ENCODE results near the gene SCAMP5.

Gene SCAMP5

DNA sequence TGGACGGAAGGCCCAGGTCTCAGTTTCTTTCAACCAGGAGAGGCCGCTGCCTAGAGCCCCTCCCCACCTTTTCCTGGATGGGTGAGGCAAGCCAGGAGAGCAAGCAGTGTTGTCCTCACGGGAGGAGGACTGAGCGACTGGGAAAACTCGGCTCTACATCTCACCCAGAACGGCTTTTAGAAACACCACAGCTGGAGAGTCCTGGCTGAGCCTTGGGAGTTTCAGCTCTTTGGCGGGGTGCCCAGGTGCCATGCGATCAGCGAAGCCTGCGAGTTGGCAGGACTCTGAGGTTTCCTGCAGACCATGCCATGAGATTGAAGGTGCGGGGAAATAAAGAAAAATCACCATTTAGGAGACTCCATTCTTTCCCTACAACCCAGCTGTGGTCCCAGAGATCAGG is 54.0 kb downstream of the SCAMP5 start:
- Mint-ChIP-seq H3K9me3 (no peaks in the 10 kb centered on the region), H3K36me3 (ENCODE audit: low read depth) (peaks cover 27% of the 10 kb centered on the region), H3K4me3 (no peak overlapping the region), H3K4me1 (ENCODE audit: low read depth) (peaks cover 84% of the 10 kb centered on the region), H3K27ac (peak overlapping the region; percentile 85), H3K27me3 (peaks cover 10% of the 10 kb centered on the region)
- intact Hi-C loops (cut with micrococcal nuclease) = no loop called here

DNA sequence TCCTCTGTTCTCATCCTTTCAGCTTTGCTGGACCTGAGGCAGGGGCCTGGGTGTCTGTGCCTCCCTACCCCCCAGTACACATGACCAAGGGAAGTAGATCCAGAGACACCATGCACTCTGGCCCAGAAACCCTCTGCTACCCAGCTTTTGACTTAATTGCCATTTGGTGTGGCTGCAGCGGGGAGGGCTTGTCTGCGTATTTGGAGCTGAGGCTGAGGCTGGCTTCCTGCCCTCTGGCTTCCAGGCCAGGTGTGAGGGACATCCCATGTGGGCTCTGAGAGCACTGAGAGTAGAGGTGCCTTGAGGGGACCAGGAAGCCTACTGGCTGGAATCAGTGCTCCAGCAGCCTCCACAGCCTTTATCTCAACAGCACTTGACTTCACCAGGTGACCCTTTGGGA is 54.9 kb downstream of the SCAMP5 start:
- Mint-ChIP-seq H3K36me3 (ENCODE audit: low read depth) (peaks cover 19% of the 10 kb centered on the region), H3K4me1 (ENCODE audit: low read depth) (peaks cover 77% of the 10 kb centered on the region), H3K4me3 (no peak overlapping the region), H3K9me3 (no peaks in the 10 kb centered on the region), H3K27ac (peak overlapping the region; percentile 61), H3K27me3 (peaks cover 10% of the 10 kb centered on the region)
- intact Hi-C loops (cut with micrococcal nuclease) = no loop called here

DNA sequence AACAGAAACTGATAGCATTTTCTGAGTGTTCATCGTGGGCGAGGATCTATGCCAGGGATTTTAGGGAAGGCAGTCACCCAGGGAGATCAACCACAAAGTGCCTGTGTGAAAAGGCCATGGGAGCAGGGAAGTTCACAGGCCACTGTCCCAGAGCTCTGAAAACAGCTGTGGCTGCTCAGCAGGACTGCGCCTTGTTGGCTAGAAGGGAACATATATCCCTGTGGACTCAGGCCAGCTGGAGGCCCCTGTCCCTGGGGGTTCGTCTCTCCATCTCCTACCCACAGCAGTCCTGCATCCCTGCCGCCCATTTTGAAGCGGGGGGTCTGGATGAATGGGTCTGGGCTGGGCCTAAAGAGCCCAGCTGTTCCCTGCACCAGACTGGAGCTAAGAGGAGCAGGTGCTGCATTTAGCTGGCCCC is 55.8 kb downstream of the SCAMP5 start:
- no peaks in the 10 kb centered on the region for H3K9me3 Mint-ChIP-seq
- intact Hi-C loops (cut with micrococcal nuclease) = no loop called here
- peak overlapping the region; percentile 14 for H3K4me3 Mint-ChIP-seq
- peaks cover 13% of the 10 kb centered on the region for H3K27me3 Mint-ChIP-seq
- peaks cover 73% of the 10 kb centered on the region for H3K4me1 Mint-ChIP-seq (ENCODE audit: low read depth)
- peaks cover 19% of the 10 kb centered on the region for H3K36me3 Mint-ChIP-seq (ENCODE audit: low read depth)
- peak overlapping the region; percentile 61 for H3K27ac Mint-ChIP-seq

DNA sequence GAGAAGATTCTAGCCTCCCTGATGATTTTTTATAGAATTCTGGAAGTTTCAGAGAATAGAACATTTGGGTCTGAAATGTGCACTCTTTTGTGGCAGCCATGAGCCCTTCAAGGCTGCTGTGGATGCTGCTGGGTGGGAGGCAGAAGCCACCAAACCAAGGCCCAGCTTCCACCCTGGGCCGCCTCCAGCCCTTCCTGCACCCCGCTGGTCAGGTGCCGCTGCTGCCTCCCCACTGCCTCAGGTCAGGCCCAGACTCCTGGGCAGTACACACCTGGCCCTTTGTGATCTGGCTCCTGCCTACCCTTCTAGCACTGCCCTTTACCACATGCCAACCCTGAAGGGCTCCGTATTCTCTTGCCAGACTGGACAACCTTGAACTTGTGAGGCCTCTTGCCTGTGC is 56.3 kb downstream of the SCAMP5 start:
- intact Hi-C loops (cut with micrococcal nuclease) = no loop called here
- peaks cover 19% of the 10 kb centered on the region for H3K36me3 Mint-ChIP-seq (ENCODE audit: low read depth)
- peaks cover 13% of the 10 kb centered on the region for H3K27me3 Mint-ChIP-seq
- no peak overlapping the region for H3K4me3 Mint-ChIP-seq
- peaks cover 73% of the 10 kb centered on the region for H3K4me1 Mint-ChIP-seq (ENCODE audit: low read depth)
- H3K27ac Mint-ChIP-seq = peak overlapping the region; percentile 61
- no peaks in the 10 kb centered on the region for H3K9me3 Mint-ChIP-seq

DNA sequence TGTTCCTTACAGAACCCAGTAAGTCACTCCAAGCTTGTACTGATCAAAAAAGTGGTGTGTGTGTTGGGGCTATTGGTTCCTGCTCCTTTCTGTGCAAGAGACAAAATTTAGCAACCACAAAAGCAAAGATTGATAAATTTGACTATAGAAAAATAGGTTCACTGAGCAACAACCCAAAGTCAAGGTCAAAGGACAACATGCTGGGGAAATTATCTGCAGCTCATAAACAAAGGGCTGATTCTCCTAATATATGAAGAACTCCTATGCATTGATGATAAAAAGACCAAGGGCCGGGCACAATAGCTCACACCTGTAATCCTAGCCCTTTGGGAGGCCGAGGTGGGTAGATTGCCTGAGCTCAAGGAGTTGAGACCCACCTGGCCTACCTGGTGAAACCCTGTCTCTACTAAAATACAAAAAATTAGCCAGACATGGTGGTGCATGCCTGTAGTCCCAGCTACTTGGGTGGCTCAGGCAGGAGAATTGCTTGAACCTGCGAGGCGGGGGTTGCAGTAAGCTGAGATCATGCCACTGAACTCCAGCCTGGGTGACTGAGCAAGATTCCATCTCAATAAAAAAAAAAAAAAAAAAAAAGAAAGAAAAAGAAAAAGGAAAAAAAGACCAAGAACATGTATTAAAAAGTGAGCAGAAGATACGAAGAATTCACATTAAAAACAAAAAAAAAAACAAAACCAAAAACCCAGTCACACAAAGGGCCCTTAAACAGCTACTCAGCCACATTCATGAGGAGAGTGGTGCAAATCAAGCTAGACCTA is 57.8 kb downstream of the SCAMP5 start:
- Mint-ChIP-seq H3K4me1 (ENCODE audit: low read depth) (peaks cover 63% of the 10 kb centered on the region), H3K36me3 (ENCODE audit: low read depth) (peaks cover 15% of the 10 kb centered on the region), H3K27me3 (peaks cover 13% of the 10 kb centered on the region), H3K9me3 (no peaks in the 10 kb centered on the region), H3K27ac (no peak overlapping the region), H3K4me3 (no peak overlapping the region)
- intact Hi-C loops (cut with micrococcal nuclease) = no loop called here

DNA sequence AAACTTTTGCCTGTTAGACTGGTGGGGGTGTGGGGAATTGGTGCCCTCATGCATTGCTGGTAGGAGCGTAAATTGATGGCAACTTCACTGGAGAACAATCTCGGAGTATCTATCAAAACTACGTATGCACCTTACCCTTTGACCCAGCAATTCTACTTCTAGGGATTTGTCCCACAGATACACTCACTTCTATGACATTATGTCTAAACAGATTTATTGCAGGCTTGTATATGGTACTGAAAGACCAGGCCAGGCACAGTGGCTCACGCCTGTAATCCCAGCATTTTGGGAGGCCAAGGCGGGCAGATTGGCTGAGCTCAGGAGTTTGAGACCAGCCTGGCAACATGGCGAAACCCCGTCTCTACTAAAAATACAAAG is 58.4 kb downstream of the SCAMP5 start:
- H3K9me3 Mint-ChIP-seq = no peaks in the 10 kb centered on the region
- H3K4me3 Mint-ChIP-seq = no peak overlapping the region
- peaks cover 11% of the 10 kb centered on the region for H3K27me3 Mint-ChIP-seq
- no peak overlapping the region for H3K27ac Mint-ChIP-seq
- peaks cover 10% of the 10 kb centered on the region for H3K36me3 Mint-ChIP-seq (ENCODE audit: low read depth)
- intact Hi-C loops (cut with micrococcal nuclease) = no loop called here
- peaks cover 63% of the 10 kb centered on the region for H3K4me1 Mint-ChIP-seq (ENCODE audit: low read depth)

DNA sequence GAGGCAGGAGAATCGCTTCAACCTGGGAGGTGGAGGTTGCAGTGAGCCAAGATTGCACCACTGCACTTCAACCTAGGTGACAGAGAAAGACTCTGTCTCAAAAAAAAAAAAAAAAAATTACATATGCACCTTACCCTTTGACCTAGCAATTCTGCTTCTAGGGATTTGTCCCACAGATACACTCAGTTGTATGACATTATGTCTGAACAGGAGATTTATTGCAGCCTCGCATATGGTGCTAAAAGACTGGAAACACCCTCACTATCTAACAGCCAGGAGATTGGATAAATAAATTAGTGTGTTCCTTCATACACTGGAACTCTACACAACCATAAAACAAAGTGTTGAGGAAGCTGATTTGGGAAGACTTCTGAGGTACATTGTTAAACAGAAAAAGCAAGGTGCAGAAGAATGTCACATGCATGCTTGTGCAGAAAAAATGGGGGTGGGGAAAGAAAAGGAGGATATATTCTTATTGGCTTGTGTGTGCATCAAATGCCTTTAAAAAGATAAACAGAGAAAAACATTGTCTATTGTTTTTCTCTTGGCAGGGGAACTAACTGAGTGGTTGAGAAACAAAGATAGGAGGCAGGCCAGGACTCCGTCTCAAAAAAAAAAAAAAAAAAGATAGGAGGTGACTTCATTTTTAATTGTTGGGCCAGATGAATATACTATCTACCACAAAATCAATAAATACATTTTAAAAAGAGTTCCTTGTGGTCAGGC is 59.0 kb downstream of the SCAMP5 start:
- no peak overlapping the region for H3K27ac Mint-ChIP-seq
- no peaks in the 10 kb centered on the region for H3K9me3 Mint-ChIP-seq
- H3K4me1 Mint-ChIP-seq (ENCODE audit: low read depth) = peaks cover 57% of the 10 kb centered on the region
- peaks cover 4% of the 10 kb centered on the region for H3K36me3 Mint-ChIP-seq (ENCODE audit: low read depth)
- no peak overlapping the region for H3K4me3 Mint-ChIP-seq
- peaks cover 5% of the 10 kb centered on the region for H3K27me3 Mint-ChIP-seq
- intact Hi-C loops (cut with micrococcal nuclease) = no loop called here

DNA sequence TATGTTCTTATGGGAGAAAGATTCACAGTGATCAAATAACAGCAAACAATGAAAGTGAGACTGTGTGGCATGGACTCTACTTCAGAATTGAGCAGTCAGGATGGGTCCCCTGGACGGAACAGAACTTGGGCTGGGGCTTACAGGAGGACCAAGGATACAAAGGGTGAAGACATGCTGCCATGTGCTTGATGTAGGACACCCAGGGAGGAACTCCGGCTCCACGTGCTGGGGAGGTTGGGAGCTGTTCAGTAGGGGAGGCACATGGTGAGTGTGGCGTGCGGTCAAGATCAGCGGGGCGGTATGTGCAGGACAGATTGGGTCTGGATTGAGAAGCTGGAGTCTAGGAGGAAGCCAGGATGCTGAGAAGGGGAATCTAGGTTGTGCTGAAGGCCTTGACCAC is 60.7 kb downstream of the SCAMP5 start:
- Mint-ChIP-seq H3K27me3 (peaks cover 3% of the 10 kb centered on the region), H3K27ac (peak overlapping the region; percentile 6), H3K9me3 (no peaks in the 10 kb centered on the region), H3K36me3 (ENCODE audit: low read depth) (no peaks in the 10 kb centered on the region), H3K4me3 (no peak overlapping the region), H3K4me1 (ENCODE audit: low read depth) (peaks cover 42% of the 10 kb centered on the region)
- intact Hi-C loops (cut with micrococcal nuclease) = no loop called here

DNA sequence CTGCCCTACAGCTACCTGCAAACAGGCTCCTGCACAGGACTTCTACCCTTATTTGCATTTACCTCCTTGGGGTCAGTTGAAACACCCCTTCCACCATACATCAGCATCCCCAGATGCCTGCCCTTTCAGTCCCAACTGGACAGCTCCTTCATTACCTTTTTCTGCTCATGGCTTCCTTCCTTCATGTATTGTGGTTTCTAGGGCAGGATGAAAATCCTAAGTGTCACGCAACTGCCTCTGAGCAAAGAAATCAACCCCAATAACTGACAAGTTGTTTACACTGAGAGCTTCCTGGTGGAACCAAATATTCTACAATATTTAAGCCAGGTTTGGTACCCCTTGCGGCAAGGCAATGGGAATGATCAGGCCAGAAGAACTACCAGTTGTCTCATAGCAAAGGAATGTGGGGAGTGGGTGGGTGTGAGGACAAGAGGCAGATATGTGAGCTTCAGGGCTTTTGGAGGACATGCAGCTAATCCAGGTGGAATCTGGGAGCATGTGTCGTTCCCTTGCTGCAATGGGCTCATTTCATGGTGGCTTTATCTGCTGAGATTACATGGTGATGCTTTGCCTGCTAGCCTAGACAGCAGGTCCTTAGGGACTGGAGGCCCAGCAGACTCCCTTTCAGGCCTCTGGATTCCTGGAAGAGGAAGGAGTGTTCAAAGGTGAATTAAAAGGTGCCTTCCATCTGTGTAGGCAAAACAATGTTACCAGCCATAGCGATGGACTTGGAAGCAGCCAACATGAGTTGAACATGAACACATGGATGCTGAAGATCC is 63.0 kb downstream of the SCAMP5 start:
- intact Hi-C loops (cut with micrococcal nuclease) = no loop called here
- Mint-ChIP-seq H3K9me3 (no peaks in the 10 kb centered on the region), H3K4me1 (ENCODE audit: low read depth) (peaks cover 52% of the 10 kb centered on the region), H3K27ac (no peak overlapping the region), H3K4me3 (no peak overlapping the region), H3K27me3 (peaks cover 3% of the 10 kb centered on the region), H3K36me3 (ENCODE audit: low read depth) (no peaks in the 10 kb centered on the region)

DNA sequence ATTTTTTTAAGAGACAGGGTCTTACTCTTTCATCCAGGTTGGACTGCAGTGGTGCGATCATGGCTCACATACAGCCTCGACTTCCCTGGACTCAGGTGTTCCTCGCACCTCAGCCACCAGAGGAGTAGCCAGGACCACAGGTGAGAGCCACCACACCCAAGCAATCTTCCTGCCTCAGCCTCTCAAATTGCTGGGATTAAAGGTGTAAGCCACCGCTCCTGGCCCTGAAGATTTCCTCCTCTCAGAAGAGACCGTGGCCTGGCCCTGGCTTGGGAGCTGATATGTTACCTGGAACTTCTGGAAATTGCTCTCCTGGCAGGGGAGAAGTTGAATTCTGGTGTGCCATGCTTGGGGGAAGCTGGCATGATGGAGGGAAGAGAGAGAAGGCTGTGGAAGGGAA is 64.2 kb downstream of the SCAMP5 start:
- H3K36me3 Mint-ChIP-seq (ENCODE audit: low read depth) = no peaks in the 10 kb centered on the region
- no peaks in the 10 kb centered on the region for H3K9me3 Mint-ChIP-seq
- H3K27ac Mint-ChIP-seq = peak overlapping the region; percentile 17
- intact Hi-C loops (cut with micrococcal nuclease) = no loop called here
- H3K4me1 Mint-ChIP-seq (ENCODE audit: low read depth) = peaks cover 55% of the 10 kb centered on the region
- H3K4me3 Mint-ChIP-seq = no peak overlapping the region
- peaks cover 6% of the 10 kb centered on the region for H3K27me3 Mint-ChIP-seq

DNA sequence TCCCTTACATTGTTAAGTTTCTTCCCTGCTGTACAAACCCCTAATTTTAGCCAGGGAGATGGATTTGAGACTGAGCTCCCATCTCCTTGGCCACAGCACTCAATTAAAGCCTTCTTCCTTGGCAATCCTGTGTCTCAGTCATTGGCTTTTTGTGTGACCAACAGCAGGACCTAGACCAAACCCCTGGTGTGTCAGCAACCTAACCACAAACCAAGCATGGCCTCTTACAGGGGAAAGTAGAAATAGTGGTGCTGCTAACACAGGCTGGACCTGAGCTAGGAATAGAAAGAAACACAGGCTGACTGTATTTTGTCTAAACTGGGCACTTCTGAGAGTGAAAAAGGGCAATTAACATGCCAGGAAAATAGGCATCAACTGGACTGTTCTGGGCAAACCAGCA is 65.9 kb downstream of the SCAMP5 start:
- peaks cover 64% of the 10 kb centered on the region for H3K4me1 Mint-ChIP-seq (ENCODE audit: low read depth)
- intact Hi-C loops (cut with micrococcal nuclease) = no loop called here
- peak overlapping the region; percentile 69 for H3K27ac Mint-ChIP-seq

DNA sequence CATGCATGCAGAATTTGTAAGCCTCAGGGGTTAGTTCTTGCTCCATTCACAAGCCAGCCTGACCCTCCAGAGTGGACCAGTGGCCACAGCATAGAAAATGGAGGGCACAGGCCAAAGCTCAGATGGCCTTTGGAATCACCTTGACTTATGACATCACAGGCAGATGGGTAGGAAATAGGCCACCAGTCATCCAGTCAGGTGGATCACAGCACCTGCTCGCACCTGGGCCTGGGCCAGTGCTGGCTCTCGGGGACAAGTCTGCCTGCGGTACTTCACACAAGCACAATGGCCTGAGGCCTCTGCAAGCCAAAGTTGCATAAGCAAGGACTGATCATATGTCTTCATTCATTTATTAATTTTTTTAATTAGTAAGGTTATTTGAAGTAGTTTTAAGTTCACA is 67.3 kb downstream of the SCAMP5 start:
- Mint-ChIP-seq H3K9me3 (no peaks in the 10 kb centered on the region), H3K27me3 (peaks cover 3% of the 10 kb centered on the region), H3K27ac (no peak overlapping the region), H3K4me3 (no peak overlapping the region), H3K36me3 (ENCODE audit: low read depth) (no peaks in the 10 kb centered on the region), H3K4me1 (ENCODE audit: low read depth) (peaks cover 75% of the 10 kb centered on the region)
- intact Hi-C loops (cut with micrococcal nuclease) = no loop called here

More for the DNA sequence above, 65.9 kb downstream of the SCAMP5 start:
- H3K4me3 Mint-ChIP-seq = no peak overlapping the region
- peaks cover 3% of the 10 kb centered on the region for H3K27me3 Mint-ChIP-seq
- no peaks in the 10 kb centered on the region for H3K9me3 Mint-ChIP-seq
- H3K36me3 Mint-ChIP-seq (ENCODE audit: low read depth) = no peaks in the 10 kb centered on the region

DNA sequence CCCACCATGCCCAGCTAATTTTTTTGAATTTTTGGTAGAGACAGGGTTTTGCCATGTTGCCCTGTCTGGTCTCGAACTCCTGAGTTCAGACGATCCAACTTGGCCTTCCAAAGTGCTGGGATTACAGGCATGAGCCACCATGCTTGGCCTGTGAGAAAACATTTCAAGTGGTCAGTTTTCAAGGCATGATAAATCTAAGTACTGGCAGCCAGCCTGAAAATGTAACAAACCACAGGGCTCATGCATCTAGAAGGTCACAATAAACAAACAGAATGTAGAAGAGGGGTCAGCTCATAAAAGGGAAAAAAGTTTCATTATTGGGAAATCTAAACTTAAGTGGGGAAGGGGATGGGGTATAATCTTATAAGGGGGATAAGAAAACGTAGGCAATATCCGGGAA is 68.0 kb downstream of the SCAMP5 start:
- no peak overlapping the region for H3K4me3 Mint-ChIP-seq
- H3K36me3 Mint-ChIP-seq (ENCODE audit: low read depth) = no peaks in the 10 kb centered on the region
- H3K27ac Mint-ChIP-seq = peak overlapping the region; percentile 87
- peaks cover 3% of the 10 kb centered on the region for H3K27me3 Mint-ChIP-seq
- no peaks in the 10 kb centered on the region for H3K9me3 Mint-ChIP-seq
- intact Hi-C loops (cut with micrococcal nuclease) = no loop called here
- peaks cover 75% of the 10 kb centered on the region for H3K4me1 Mint-ChIP-seq (ENCODE audit: low read depth)

DNA sequence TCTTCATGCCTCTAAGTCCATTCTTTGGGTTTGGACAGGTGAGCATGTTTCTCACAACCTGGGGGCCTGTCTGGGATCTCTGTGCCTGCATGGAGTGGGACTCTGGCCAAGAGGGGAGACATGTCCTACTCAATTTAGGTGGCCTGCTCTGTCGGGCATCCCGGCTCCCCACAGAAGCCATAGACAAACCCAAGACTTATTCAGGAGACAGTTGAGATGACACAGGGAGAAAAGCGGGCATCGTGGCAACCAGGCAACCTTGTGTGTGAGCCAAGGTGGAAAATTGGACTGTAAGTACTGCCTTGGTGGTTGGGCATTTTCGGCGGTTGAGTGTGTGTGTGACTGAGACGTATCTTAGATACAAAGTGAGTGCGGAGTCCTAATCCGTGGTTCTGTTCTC is 68.5 kb downstream of the SCAMP5 start:
- no peaks in the 10 kb centered on the region for H3K36me3 Mint-ChIP-seq (ENCODE audit: low read depth)
- H3K27ac Mint-ChIP-seq = peak overlapping the region; percentile 87
- peaks cover 3% of the 10 kb centered on the region for H3K27me3 Mint-ChIP-seq
- intact Hi-C loops (cut with micrococcal nuclease) = no loop called here
- H3K9me3 Mint-ChIP-seq = no peaks in the 10 kb centered on the region
- H3K4me3 Mint-ChIP-seq = no peak overlapping the region
- H3K4me1 Mint-ChIP-seq (ENCODE audit: low read depth) = peaks cover 76% of the 10 kb centered on the region
